NB4 (cell line): ENCODE measurements around the gene JAKMIP1.

ENCODE experiments used
- DNase-seq: peaks from one replicate; pipeline ENCODE4 v3.0.0; 2010; ENCODE audit warnings: low read depth
- H3K4me3 ChIP-seq: one replicate; pipeline ENCODE4 v1.5.1; 2011; ENCODE audit warnings: mild to moderate bottlenecking, low read depth, low read length, moderate library complexity
- CTCF ChIP-seq: IDR thresholded peaks from one replicate; pipeline ENCODE4 v1.5.1; 2012; ENCODE audit warnings: low read depth, low read length
- MAX ChIP-seq: IDR thresholded peaks from 2 replicates; pipeline ENCODE4 v1.6.1; 2011; ENCODE audit warnings: low read depth, low read length
- MYC ChIP-seq: IDR thresholded peaks from 2 replicates; pipeline ENCODE4 v1.6.1; 2011; ENCODE audit warnings: low read depth, low read length
- POLR2A ChIP-seq: IDR thresholded peaks from 2 replicates; pipeline ENCODE4 v1.6.1; 2011; ENCODE audit warnings: mild to moderate bottlenecking; ENCODE audit not compliant: insufficient read length; ENCODE audit errors: extremely low read depth

Gene JAKMIP1

GRCh38 chr4:6228158-6229067 is 28.1 kb upstream of the JAKMIP1 start:
- no peak overlapping the region for H3K4me3 ChIP-seq
- no peak for TF ChIP-seq CTCF
- no peak for TF ChIP-seq MYC
- no peak for TF ChIP-seq POLR2A
- no peak for TF ChIP-seq MAX
- DNase-seq = no peak

GRCh38 chr4:6227412-6228157 is 27.2 kb upstream of the JAKMIP1 start:
- DNase-seq = no peak
- H3K4me3 ChIP-seq = no peak overlapping the region
- TF ChIP-seq POLR2A = no peak
- no peak for TF ChIP-seq MAX
- no peak for TF ChIP-seq CTCF
- TF ChIP-seq MYC = no peak

- no peak overlapping the region for H3K4me3 ChIP-seq
- no peak for DNase-seq
- TF ChIP-seq MYC (no peak), POLR2A (no peak), CTCF (no peak), MAX (no peak)
Measured at GRCh38 chr4:6226506-6226905, 26.2 kb upstream of the JAKMIP1 start.

- DNase-seq = peak; percentile 46
Measured at GRCh38 chr4:6225469-6225868, 25.1 kb upstream of the JAKMIP1 start.

More at GRCh38 chr4:6225469-6225868, 25.1 kb upstream of the JAKMIP1 start:
- TF ChIP-seq MYC (no peak), CTCF (no peak), POLR2A (no peak), MAX (no peak)
- H3K4me3 ChIP-seq = no peak overlapping the region
